Measurements from ENCODE around the gene TMEM151B.

Gene TMEM151B

DNA sequence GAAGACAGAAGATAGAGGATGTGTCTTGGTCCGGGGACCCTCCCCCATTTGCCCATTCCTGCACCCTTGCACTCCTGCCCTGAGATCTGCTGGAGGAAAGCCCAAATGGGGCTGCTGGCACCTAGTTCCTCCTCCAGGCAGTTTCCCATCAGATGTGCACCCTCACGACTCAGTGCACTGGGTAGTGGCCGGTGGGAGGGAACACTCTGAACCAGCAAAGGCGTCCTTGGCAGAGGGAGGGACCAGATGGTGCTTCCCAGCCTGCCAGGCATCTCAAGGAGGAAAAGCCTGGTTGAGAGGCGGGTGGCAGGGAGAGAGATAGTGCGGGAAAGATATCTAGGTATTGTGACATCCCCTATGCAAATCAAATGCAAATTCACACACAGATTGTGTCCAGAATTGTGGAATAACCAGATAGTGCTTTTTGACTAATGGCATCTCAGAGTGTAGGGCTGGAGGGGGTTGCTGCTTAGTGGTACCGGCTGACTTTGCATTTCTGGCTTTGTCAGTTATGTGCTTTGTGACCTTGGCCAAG is 19.5 kb downstream of the TMEM151B start:
- no peak for TF ChIP-seq JUND (IDR thresholded peaks at IDR 0.05; ENCODE audit: low read depth)
- in situ Hi-C loops (cut with HindIII; ENCODE audit: low pct_unique_long_range_greater_than_20kb, low sequenced_read_pairs), result no loop called here
- no peak for DNase-seq (ENCODE audit: low read depth in 1 of 2, low spot score in 1 of 2)

DNA sequence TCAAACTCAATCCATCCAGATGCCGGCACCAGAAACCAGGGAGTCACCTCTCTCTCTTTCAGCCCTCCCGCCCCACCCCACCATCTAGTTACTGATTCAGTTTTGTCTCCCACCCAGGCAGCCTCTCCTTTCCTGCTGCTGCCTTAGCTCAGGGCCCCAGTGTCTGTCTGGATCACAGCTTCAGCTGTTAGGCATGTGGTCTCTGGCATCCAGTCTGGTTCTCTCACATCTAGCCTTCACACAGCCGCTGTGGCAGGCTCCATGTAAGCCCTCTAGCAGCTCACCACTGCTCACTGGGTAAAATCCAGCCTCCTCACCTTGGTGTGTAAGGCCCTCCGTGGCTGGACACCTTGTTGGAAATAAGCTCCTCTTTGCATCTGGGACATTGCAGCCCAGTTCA is 21.6 kb downstream of the TMEM151B start:
- no peak for TF ChIP-seq JUND (IDR thresholded peaks at IDR 0.05; ENCODE audit: low read depth)
- DNase-seq (ENCODE audit: low read depth in 1 of 2, low spot score in 1 of 2), result no peak
- in situ Hi-C loops (cut with HindIII; ENCODE audit: low pct_unique_long_range_greater_than_20kb, low sequenced_read_pairs), result no loop called here

DNA sequence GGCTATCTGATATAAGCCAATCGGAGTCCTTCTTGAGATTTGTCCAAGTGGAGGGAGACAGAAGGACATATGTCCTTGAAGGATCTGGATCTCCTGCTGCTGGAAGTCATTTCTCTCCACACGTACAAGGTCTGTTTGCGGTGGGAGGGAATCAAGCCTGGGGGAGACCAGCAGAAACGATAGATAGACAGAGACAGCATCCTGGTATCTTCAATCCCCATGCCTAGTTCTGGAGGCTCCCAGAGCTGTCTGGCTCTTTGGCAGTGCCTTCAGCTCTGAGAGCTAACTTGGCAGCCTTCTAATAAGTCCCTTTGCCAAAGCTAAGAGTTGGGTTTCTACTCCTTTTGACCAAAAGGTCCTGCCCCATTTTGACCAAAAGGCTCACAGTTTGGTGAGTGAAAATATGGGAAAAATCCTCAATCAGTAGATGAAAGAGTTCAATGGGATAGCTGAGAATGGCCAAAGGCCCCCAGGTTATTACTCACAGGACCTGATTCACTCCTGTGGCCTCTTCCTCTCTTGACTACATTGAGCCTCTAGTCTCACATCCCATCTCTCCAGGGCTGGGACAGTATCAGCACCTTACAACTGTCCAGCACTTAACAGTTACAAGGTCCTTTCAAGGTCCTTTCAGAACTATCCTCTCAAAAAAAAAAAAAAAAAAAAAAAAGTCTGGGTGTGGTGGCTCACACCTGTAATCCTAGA is 22.6 kb downstream of the TMEM151B start:
- in situ Hi-C loops (cut with HindIII; ENCODE audit: low pct_unique_long_range_greater_than_20kb, low sequenced_read_pairs), result no loop called here
- TF ChIP-seq JUND (IDR thresholded peaks at IDR 0.05; ENCODE audit: low read depth), result no peak
- DNase-seq (ENCODE audit: low read depth in 1 of 2, low spot score in 1 of 2), result no peak

DNA sequence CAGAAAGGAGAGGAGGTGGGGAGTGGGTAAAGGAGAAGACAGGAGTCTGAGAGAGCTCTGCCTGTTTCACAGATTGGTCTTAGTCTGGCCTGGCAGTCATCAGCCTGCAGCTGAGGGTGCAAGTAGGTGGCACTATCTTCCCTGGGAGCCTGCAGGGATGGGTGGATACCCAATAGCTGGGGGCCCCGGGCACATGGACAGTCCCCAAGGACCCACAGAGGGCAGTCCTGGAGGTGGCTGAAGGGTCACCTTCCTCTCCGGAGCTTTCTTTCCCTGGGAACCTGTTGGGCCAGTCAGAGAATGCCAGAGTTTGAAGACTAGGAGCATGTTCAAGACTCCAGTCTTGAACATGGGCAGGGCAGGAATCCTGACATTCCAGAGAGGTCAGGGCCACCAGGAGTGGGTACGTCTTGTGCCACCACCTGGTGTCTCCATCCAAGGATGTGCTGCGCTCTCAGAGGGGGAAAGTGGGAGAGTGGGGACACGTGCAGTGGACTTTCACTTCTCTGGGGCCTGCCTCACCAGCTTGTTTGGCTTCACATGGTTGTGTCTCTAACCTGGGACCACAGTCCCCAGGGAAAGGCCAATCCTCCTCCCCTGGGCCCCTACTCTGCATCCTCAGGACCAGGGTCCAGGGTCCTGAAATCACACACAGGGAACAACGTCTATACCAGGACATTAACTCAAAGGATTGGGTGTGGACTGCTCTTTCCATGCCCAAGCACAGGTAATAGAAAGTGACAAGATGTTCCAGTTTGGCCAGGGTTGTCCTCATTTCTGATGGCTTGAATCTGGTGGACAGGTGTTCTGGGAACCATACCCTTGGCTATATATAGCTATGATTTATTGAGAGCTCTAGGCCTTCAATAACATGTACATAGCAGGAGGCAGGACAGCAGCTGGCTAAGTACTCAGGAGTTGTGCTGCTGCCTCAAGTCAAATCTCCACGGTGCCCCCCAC is 24.9 kb downstream of the TMEM151B start:
- no peak for DNase-seq (ENCODE audit: low read depth in 1 of 2, low spot score in 1 of 2)
- TF ChIP-seq JUND (IDR thresholded peaks at IDR 0.05; ENCODE audit: low read depth), result no peak
- in situ Hi-C loops (cut with HindIII; ENCODE audit: low pct_unique_long_range_greater_than_20kb, low sequenced_read_pairs), result no loop called here

DNA sequence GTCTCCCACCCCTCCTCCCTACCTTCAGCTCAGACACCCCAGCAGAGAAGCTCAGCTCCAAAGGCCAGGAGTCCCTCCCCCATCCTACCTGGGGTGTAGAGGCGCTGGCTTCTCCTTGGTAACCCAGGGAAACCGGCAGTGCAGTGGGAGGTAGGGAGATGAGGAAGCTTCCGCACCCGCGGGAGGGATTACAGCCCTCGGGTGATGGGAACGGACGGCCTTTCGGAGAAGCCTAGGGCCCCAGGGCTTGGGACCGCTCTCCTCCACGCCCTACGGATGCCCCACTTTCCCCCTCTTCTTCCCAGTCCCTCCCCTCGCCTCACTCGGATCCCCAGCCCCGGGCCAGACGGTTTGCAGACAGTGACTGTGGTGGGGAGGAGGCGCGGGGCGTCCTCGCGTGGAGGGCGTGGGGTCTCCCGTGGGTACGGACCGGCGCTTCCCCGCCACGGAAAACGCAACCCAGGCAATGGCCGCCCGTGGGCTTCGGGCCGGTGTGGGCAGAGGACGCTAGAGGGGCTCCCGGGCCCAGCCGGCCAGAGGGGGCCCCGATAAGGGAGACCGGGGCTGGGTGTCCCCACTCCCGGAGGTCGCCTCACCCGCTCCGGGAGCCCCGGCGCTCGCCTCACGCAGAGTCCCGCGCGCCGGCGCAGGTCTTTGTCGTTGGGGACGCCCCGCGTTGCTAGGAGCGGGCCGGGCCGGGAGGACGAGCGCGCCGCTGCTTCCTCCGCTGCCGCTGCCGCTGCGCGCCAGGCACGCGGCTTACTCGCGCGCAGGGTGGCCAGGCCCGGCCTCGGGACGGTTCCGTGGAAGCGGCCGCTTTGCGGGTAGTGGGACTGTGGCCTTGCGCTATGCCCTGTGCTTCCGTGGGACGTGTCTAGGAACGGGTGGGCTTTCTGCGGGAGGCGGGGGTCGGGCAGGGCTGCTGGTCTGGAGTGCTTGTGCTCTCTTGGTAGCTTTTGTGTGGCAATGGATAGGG is 27.1 kb downstream of the TMEM151B start:
- in situ Hi-C loops (cut with HindIII; ENCODE audit: low pct_unique_long_range_greater_than_20kb, low sequenced_read_pairs), result no loop called here
- peak; percentile 57 to 60 for DNase-seq (ENCODE audit: low read depth in 1 of 2, low spot score in 1 of 2)
- no peak for TF ChIP-seq JUND (IDR thresholded peaks at IDR 0.05; ENCODE audit: low read depth)

DNA sequence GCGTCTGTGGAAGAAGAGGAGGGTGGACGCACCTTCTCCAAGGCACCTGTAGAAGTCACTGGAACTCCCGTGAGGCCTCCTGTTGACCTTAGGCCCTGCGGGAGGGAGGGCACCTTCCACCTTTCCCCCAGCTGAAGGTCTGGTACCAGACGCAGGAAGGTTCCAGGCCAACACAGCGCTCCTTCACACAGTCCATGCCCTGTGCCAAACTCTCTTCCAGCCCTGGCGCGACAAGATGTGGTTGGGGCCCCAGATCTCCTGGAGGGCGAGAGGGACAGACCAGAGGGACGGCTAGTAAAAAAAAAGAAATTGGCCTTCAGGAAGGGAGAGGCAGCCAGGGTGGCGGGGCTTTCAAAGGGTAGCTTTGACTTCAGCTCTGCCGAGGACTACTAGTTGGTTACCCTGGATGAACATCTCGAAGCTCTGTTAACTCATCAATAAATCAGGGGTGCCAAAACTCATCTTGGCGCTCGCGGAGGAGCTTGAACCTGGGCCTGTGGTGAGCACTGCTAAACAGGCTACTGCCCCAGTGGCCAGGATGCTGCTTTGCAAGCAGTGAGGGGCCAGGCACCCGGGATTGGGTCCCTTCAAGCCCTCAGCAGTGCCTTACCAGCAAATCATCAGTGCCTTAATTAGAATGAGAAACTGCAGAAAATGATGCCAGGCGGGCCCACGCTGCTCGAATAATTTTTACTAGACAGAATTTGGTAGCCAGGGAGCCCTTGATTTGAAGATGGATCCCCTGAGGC is 28.0 kb downstream of the TMEM151B start:
- no peak for TF ChIP-seq JUND (IDR thresholded peaks at IDR 0.05; ENCODE audit: low read depth)
- in situ Hi-C loops (cut with HindIII; ENCODE audit: low pct_unique_long_range_greater_than_20kb, low sequenced_read_pairs), result no loop called here
- DNase-seq (ENCODE audit: low read depth in 1 of 2, low spot score in 1 of 2), result no peak

DNA sequence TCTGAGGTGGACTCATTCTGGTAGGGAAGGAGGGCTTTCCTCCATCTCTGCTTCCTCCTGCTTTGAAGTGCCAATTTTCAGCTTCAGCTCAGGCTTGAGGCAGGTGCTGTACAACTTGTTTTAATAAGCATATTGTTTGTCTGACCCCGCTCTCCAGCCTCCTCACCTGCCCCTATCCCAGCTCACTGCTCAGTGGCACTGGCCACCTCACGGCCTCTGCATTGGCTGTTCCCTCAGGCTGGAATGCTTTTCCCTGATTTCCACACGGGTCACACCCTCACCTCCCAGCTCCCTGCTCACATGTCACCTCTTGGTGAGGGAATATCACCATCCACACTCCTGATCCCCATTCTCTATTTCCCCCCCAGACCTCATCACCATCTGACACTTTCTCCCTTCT is 28.6 kb downstream of the TMEM151B start:
- in situ Hi-C loops (cut with HindIII; ENCODE audit: low pct_unique_long_range_greater_than_20kb, low sequenced_read_pairs), result no loop called here
- TF ChIP-seq JUND (IDR thresholded peaks at IDR 0.05; ENCODE audit: low read depth), result no peak
- DNase-seq (ENCODE audit: low read depth in 1 of 2, low spot score in 1 of 2), result no peak

DNA sequence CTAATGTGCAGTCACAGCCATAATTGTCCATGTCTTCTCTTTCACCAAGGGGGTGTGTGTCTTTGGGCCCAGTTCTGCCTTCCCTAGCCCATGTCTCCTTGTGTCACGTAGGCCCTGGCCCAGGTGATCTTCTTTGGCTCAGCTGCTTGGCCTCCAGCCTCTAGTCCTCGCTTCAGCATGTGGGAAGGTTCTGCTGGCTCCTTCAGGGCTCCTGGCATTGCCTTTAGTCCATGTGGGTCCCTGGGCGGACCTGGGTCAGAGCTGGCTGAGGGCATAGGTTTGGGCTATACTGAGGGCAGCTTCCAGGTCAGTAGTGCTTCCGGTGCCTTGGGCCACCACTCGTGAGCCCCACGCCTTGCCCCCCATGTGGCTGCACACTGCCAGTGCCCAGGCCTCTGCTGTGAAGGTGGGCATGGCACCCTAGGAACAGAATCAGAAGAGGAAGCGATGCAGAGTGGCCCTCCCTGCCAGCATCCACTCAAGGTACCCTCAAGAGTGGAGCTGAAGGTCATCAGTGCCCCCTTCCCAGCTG is 30.1 kb downstream of the TMEM151B start:
- no peak for TF ChIP-seq JUND (IDR thresholded peaks at IDR 0.05; ENCODE audit: low read depth)
- no peak for DNase-seq (ENCODE audit: low read depth in 1 of 2, low spot score in 1 of 2)
- in situ Hi-C loops (cut with HindIII; ENCODE audit: low pct_unique_long_range_greater_than_20kb, low sequenced_read_pairs), result no loop called here

DNA sequence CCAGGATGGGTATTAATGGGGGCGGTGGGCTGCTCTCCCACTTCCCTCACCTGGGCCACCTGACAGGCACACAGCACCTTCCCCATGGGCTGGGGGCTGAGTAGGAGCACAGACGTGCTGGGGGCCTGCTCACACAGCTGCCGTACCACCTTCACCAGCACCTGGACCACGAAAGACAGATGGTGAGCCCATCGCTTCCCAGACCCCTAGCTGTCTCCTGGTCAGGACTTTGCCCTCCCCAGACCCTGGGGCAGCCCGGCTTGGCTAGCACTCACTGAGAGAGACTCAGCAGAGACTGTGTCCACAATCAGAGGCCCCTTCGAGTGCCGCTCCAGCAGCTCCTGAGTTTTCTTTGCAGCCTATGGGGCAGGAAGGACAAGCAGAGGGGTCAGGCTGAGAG is 30.9 kb downstream of the TMEM151B start:
- no peak for TF ChIP-seq JUND (IDR thresholded peaks at IDR 0.05; ENCODE audit: low read depth)
- DNase-seq (ENCODE audit: low read depth in 1 of 2, low spot score in 1 of 2), result no peak
- in situ Hi-C loops (cut with HindIII; ENCODE audit: low pct_unique_long_range_greater_than_20kb, low sequenced_read_pairs), result no loop called here

DNA sequence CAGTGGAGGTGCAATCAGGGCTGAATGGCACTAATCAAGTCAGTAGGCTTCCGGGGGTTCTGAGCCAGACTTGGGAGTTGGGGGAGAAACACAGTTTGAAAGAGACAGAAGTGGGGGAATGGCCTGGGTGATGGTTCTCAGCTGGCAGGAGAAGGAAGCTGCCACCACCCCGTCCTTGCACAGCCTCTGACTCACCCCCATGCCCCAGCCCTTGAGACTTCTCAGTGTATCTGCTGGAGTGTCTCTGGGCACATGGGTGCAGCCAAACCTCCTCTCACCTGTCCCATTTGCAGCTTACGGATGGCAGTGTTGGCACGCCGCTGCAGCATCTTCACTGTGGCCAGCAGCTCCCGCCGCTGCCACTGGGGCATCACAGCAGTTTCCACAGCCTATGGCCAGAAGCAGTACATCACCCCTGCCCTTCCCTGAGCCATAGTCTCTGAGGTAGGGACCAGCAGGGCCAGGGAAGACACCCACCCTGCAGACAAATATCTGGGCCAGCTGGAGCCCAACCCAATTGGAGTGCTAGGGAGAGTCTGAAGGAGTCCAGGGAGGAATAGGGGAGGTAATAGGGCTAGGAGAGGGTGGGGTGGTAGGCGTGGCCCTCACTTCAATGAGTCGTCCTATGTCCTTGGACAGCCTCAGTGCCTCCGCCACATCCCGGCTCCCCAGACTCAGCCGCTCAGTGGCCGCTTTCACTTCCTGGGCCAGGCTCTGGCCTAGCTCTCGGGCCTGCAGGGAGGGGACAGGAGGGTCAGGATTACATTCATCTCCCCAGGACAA is 31.7 kb downstream of the TMEM151B start:
- TF ChIP-seq JUND (IDR thresholded peaks at IDR 0.05; ENCODE audit: low read depth), result no peak
- in situ Hi-C loops (cut with HindIII; ENCODE audit: low pct_unique_long_range_greater_than_20kb, low sequenced_read_pairs), result no loop called here
- no peak for DNase-seq (ENCODE audit: low read depth in 1 of 2, low spot score in 1 of 2)

DNA sequence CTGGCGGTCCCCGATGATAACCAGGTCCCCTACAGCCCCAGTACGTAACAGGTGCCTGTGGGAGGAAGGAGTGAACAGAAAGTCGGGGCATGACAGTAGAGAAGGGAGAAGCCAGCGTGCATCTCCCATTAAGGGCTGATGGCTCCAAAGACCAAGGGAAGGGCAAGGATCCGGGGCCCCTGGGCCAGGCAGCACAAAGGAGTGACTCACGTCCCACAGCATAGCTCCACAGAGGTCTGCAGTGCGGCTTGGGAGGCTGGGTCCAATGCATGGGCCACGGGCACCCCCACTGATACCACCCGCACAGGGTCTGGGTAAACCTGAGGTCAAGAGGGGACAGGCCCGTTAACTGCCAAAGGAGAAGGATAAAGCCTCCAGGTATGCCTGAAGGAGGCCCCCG is 32.6 kb downstream of the TMEM151B start:
- DNase-seq (ENCODE audit: low read depth in 1 of 2, low spot score in 1 of 2), result no peak
- no peak for TF ChIP-seq JUND (IDR thresholded peaks at IDR 0.05; ENCODE audit: low read depth)
- in situ Hi-C loops (cut with HindIII; ENCODE audit: low pct_unique_long_range_greater_than_20kb, low sequenced_read_pairs), result no loop called here

All from T47D (cell line).